Stimulated activated CD8-positive, alpha-beta memory T cell treated with anti-CD3 and anti-CD28 coated beads, Interleukin-7, amount 100 ng/mL, for 4 hours (primary cell): ENCODE results near the gene CXCL17.
A peak's percentile ranks its signal among the peaks of the same experiment; 100 is the strongest.
"Not testable (repeated sequence)": the region's sequence is repeated elsewhere in the genome, so short reads cannot be mapped to it uniquely, and the experiment has no call there.

ENCODE experiments used
- DNase-seq, 2 donors: peaks; one replicate each; pipeline ENCODE4 v3.0.0-alpha.2; 2020; ENCODE audit warnings: low read depth in 2 of 2

CXCL17 gene

GRCh38 chr19:42442833-42443232 is at the start of gene CXCL17:
CXCL17 (minus strand) TSS chr19:42442946; CDS start chr19:42442832, 114 bp downstream.
- DNase-seq, result no peak

GRCh38 chr19:42488783-42489521 is 46.2 kb upstream of the CXCL17 start:
- no peak for DNase-seq

- no peak for DNase-seq
These were observed 45.0 kb upstream of the CXCL17 start for GRCh38 chr19:42487798-42488178.

- no peak for DNase-seq
These were observed 44.5 kb upstream of the CXCL17 start for GRCh38 chr19:42487032-42487797.

- DNase-seq, result not testable (repeated sequence)
These were observed 42.3 kb upstream of the CXCL17 start for GRCh38 chr19:42485036-42485435.

- DNase-seq, result peak; percentile 8 to 21
These were observed 37.8 kb upstream of the CXCL17 start for GRCh38 chr19:42480335-42481095.

GRCh38 chr19:42479736-42480135 is 37.0 kb upstream of the CXCL17 start:
- no peak for DNase-seq

- DNase-seq, result no peak
These were observed 36.1 kb upstream of the CXCL17 start for GRCh38 chr19:42478765-42479311.

- DNase-seq, result no peak
These were observed 35.2 kb upstream of the CXCL17 start for GRCh38 chr19:42477933-42478332.

- DNase-seq, result no peak
These were observed 34.4 kb upstream of the CXCL17 start for GRCh38 chr19:42477117-42477516.

GRCh38 chr19:42475366-42475765 is 32.6 kb upstream of the CXCL17 start:
- no peak for DNase-seq

- DNase-seq, result no peak
These were observed 32.0 kb upstream of the CXCL17 start for GRCh38 chr19:42474743-42475142.

GRCh38 chr19:42473686-42474085 is 30.9 kb upstream of the CXCL17 start:
- DNase-seq, result no peak

- no peak for DNase-seq
These were observed 29.8 kb upstream of the CXCL17 start for GRCh38 chr19:42472402-42473147.

- no peak for DNase-seq
These were observed 29.0 kb upstream of the CXCL17 start for GRCh38 chr19:42471554-42472249.

- DNase-seq, result no peak
These were observed 26.8 kb upstream of the CXCL17 start for GRCh38 chr19:42469311-42470235.

GRCh38 chr19:42468273-42468796 is 25.6 kb upstream of the CXCL17 start:
- no peak for DNase-seq

GRCh38 chr19:42467183-42467760 is 24.5 kb upstream of the CXCL17 start:
- DNase-seq, result no peak
